SK-N-MC (cell line): ENCODE results near the gene ITGB1.

ENCODE experiments used
- EZH2 ChIP-seq: fragments of 200-600 bp; sonication (generic); IDR thresholded peaks from one replicate; pipeline ENCODE4 v1.6.1; 2017; ENCODE audit warnings: antibody characterized with exemption
- POLR2AphosphoS5 ChIP-seq: IDR thresholded peaks from 2 replicates; pipeline ENCODE4 v1.6.1; 2012; ENCODE audit warnings: mild to moderate bottlenecking, low read depth, low read length, borderline replicate concordance

DNA sequence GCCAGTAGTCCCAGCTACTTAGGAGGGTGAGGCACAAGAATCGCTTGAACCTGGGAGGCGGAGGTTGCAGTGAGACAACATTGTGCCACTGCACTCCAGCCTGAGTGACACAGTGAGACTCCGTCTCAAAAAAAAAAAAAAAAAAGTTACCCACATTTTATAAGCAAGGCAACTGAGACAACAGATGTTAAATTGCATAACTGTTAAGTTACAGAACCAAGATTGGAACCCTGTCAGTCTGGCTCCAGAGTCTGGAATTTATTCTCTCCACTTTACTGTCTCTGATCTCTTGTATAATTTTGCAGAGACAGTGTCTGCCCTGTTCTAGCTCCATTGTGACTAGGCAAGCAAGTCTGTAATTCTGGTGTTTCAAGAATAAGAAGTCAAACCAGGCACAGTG, 6.2 kb upstream of the ITGB1 start:
- TF ChIP-seq POLR2AphosphoS5 (no peak), EZH2 (no peak)
